OCI-LY7 (cell line): Measurements from ENCODE around the gene OPN5. TPM values are rescaled to one million over a fixed set of nuclear protein-coding genes. Genes with fewer than 3 reads are reported as not detected.
A peak's percentile ranks its signal among the peaks of the same experiment; 100 is the strongest.

Experiments
- BruUV-seq: library from RNA; stranded (reverse); fragments of 400-500 nt; replicated peaks from 2 replicates; lab custom pipeline; 2021; lab: Mats Ljungman, UMichigan
- CTCF ChIA-PET: fragments of 300-600 bp; sonication (Branson Sonifier 250); formaldehyde crosslinking; loops from one replicate; lab custom pipeline; 2022; ENCODE audit warnings: antibody characterized with exemption; ENCODE audit not compliant: unreplicated experiment; lab: Charles Lee
- POLR2A ChIA-PET: fragments of 300-600 bp; sonication (Branson Sonifier 250); formaldehyde crosslinking; loops from one replicate; lab custom pipeline; 2022; ENCODE audit warnings: antibody characterized with exemption; lab: Charles Lee
- DNase-seq: peaks from one replicate; pipeline ENCODE4 v3.0.0-alpha.2; 2015; ENCODE audit warnings: low spot score
- H2AFZ ChIP-seq: fragments of 200-600 bp; sonication (generic), shearing (Covaris generic); 2 replicates; pipeline ENCODE4 v1.6.1; 2014; ENCODE audit warnings: mild to moderate bottlenecking, antibody characterized with exemption, low read length, moderate library complexity
- H3K27ac ChIP-seq: fragments of 200-600 bp; sonication (generic); 2 replicates; pipeline ENCODE4 v1.5.1; 2014; ENCODE audit warnings: mixed run types, low read depth, mild to moderate bottlenecking, moderate library complexity, low read length, inconsistent platforms; ENCODE audit not compliant: poor library complexity, severe bottlenecking
- H3K36me3 ChIP-seq: fragments of 200-600 bp; sonication (generic); 2 replicates; pipeline ENCODE4 v1.6.1; 2014; ENCODE audit warnings: mild to moderate bottlenecking, antibody characterized with exemption, low read length, moderate library complexity, mixed read lengths; ENCODE audit not compliant: insufficient read depth
- H3K4me1 ChIP-seq: fragments of 200-600 bp; sonication (generic); 2 replicates; pipeline ENCODE4 v1.5.1; 2014; ENCODE audit warnings: mild to moderate bottlenecking, low read length; ENCODE audit not compliant: insufficient read depth, poor library complexity, severe bottlenecking
- H3K4me2 ChIP-seq: fragments of 200-600 bp; sonication (generic); 2 replicates; pipeline ENCODE4 v1.6.1; 2014; ENCODE audit warnings: mild to moderate bottlenecking, low read length
- H3K4me3 ChIP-seq: fragments of 200-600 bp; sonication (generic); 2 replicates; pipeline ENCODE4 v1.5.1; 2014; ENCODE audit warnings: mild to moderate bottlenecking, low read depth, low read length; ENCODE audit not compliant: poor library complexity, severe bottlenecking
- H3K79me2 ChIP-seq: fragments of 200-600 bp; sonication (generic); 2 replicates; pipeline ENCODE4 v1.6.1; 2016; ENCODE audit warnings: low read depth, mild to moderate bottlenecking, low read length, moderate library complexity, mixed read lengths; ENCODE audit not compliant: insufficient read depth
- H3K9me2 ChIP-seq: fragments of 200-600 bp; sonication (generic); 2 replicates; pipeline ENCODE4 v1.6.1; 2016; ENCODE audit warnings: mild to moderate bottlenecking, low read length, mixed read lengths; ENCODE audit not compliant: insufficient read depth
- H3K9me3 ChIP-seq: fragments of 200-600 bp; sonication (generic); 2 replicates; pipeline ENCODE4 v1.6.1; 2014; ENCODE audit warnings: mild to moderate bottlenecking, mixed run types, low read length, mixed read lengths
- H4K20me1 ChIP-seq: fragments of 200-600 bp; sonication (generic); 2 replicates; pipeline ENCODE4 v1.6.1; 2014; ENCODE audit warnings: mild to moderate bottlenecking, antibody characterized with exemption, low read length, moderate library complexity, mixed read lengths; ENCODE audit not compliant: insufficient read depth
- CTCF ChIP-seq: fragments of 200-600 bp; sonication (generic); conservative IDR thresholded peaks from 2 replicates; pipeline ENCODE4 v1.5.1; 2014; ENCODE audit warnings: mild to moderate bottlenecking, antibody characterized with exemption, low read length, moderate library complexity, mixed read lengths
- EZH2phosphoT487 ChIP-seq: fragments of 200-600 bp; sonication (generic); IDR thresholded peaks from 2 replicates; pipeline ENCODE4 v1.6.1; 2018; ENCODE audit warnings: low read depth, borderline replicate concordance, mild to moderate bottlenecking, mixed run types, antibody characterized with exemption, low read length, moderate library complexity, mixed read lengths
- intact Hi-C: fragments of 100-400 bp; cut with micrococcal nuclease; formaldehyde crosslinking; loops from one replicate; pipeline ENCODE4 v1.10.0; 2022; ENCODE audit not compliant: unreplicated experiment
- total RNA-seq, 2 experiments: library from RNA; depleted of rRNA in 1 of 2; stranded (reverse); fragments of >200 nt in 1 of 2; shearing (Covaris generic) in 1 of 2; gene quantifications; 2 replicates each; pipeline ENCODE4 v1.2.3, GENCODE V29; 2014 to 2022

The OPN5 gene
- total RNA-seq, 2 experiments from 2014 or later, result not detected

- Histone ChIP-seq H3K9me2 (no peaks in the 10 kb centered on the region), H3K79me2 (no peaks in the 10 kb centered on the region), H3K9me3 (no peaks in the 10 kb centered on the region), H3K4me1 (no peaks in the 10 kb centered on the region), H4K20me1 (no peaks in the 10 kb centered on the region), H3K27ac (no peak overlapping the region), H3K4me3 (no peak overlapping the region), H2AFZ (no peak overlapping the region), H3K36me3 (no peaks in the 10 kb centered on the region), H3K4me2 (no peak overlapping the region)
- peak; percentile 73 for DNase-seq
- intact Hi-C loops, result loop anchor here (2.0 to 10.0 kb wide), 4 partner anchors 54 to 1623 kb away; no protein-coding TSS in a partner anchor
- POLR2A ChIA-PET, result interaction anchor here (0.6 to 1.3 kb wide), 3 partner anchors 10 to 758 kb away, joined by 3 to 4 read pairs (median 3); no protein-coding TSS in a partner anchor
- CTCF ChIA-PET, result interaction anchor here (1.1 kb wide), 1 partner anchor 71 kb away, joined by 3 read pairs; no protein-coding TSS in a partner anchor
- TF ChIP-seq EZH2phosphoT487 (no peak), CTCF (peak; percentile 95)
- no TSS peak for BruUV-seq
Observed at GRCh38 chr6:47787620-47788497, 6.0 kb downstream of the OPN5 start.

GRCh38 chr6:47788498-47788884 is 6.7 kb downstream of the OPN5 start:
- H4K20me1 ChIP-seq, result no peaks in the 10 kb centered on the region
- H3K4me1 ChIP-seq, result no peaks in the 10 kb centered on the region
- intact Hi-C loops, result loop anchor here (2.0 to 10.0 kb wide), 4 partner anchors 54 to 1622 kb away; no protein-coding TSS in a partner anchor
- H3K4me2 ChIP-seq, result no peak overlapping the region
- BruUV-seq, result no TSS peak
- no peaks in the 10 kb centered on the region for H3K9me2 ChIP-seq
- H3K79me2 ChIP-seq, result no peaks in the 10 kb centered on the region
- H3K36me3 ChIP-seq, result no peaks in the 10 kb centered on the region
- CTCF ChIA-PET, result interaction anchor here (1.1 kb wide), 1 partner anchor 71 kb away, joined by 3 read pairs; no protein-coding TSS in a partner anchor
- POLR2A ChIA-PET, result interaction anchor here (0.6 kb wide), 2 partner anchors 410 to 757 kb away, joined by 3 read pairs; no protein-coding TSS in a partner anchor
- H2AFZ ChIP-seq, result no peak overlapping the region
- TF ChIP-seq CTCF, result no peak
- no peak for TF ChIP-seq EZH2phosphoT487
- H3K27ac ChIP-seq, result no peak overlapping the region
- H3K9me3 ChIP-seq, result no peaks in the 10 kb centered on the region
- no peak overlapping the region for H3K4me3 ChIP-seq
- no peak for DNase-seq
